NCI-H345 treated with DMSO at 0.1 percent for 48 hours (cell line): ENCODE measurements around the gene SAMD5.

Experiments
- DNase-seq: peaks from one replicate; lab custom pipeline; 2025; ENCODE audit not compliant: unreplicated experiment; lab: John Stamatoyannopoulos, UW

Gene SAMD5

DNA sequence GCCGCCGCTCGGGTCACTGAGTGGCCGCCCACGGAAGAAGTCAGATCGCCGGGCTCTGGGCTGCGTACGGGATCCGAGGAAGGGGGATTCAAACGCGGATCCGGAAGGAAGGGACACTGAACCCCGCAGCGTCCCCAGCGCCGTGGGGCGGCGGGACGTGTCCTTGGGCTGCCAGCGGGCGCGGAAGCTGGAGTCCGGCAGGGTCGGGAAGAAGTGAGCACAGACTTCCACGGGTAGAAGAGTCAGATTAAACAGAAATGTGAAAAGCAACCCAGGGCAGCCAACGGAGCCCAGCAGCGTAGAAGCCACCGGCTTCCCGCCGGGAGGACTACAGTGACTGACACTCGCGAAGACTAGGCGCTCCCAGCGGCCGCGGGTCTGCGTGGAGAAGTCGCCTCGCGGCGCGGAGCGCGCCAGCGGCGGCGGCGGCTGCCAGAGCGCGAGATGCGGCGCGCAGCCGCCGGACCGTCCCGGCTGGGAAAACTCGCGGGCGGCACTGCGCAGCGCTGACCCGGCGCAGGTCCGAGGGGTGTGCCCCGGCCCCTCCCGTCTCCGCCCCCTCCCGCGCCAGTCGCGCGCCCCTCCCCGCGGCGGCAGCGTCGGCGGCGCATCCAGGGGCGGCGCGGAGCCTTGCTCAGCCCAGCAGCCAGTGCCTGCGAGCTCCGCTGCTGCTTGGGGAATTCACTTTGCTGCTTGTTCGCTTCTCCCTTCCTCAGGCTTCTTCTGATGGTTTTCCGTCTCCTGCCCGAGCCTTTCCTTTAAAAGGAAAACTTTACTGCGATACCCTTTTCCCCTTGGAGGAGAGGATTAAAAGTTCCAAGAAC, at the start of gene SAMD5:
Gene SAMD5 (plus strand): TSS at position 649 of the 824 bp plus-strand sequence. CDS start 239 bp downstream, outside the sequence.
- DNase-seq = no peak

DNA sequence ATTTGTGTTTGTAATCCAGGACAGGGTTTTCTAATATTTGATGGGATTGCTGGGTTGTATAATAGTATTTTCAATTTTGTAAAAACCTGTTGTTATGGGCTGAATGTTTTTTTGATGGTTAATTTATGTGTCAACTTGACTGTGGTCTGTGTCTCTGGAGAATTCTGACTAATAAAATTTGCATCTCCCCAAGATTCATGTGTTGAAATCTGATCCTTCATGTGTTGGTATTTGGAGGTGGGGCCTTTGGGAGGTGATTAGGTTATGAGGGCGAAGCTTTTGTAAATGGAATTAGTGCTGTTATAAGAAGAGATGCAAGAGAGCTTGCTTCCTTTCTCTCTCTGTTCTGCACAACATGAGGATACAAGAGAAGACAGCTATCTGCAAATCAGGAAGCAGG, 48.7 kb upstream of the SAMD5 start:
- no peak for DNase-seq

DNA sequence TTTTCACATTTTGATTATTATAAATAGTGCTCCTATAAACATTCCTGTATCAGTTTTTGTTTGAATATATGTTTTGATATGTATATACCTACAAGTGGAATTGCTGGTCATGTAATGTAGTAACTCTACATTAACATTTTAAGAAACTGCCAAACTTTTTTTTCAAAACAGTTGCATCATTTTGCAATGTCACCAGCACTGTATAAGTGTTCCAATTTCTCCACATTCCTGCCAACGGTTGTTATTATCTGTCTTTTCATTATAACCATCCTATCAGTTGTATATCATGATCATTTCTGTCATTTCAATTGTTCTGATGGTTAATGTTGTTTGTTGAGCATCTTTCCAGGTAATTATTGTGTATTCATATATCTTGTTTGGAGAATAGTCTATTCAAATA, 44.8 kb upstream of the SAMD5 start:
- no peak for DNase-seq

DNA sequence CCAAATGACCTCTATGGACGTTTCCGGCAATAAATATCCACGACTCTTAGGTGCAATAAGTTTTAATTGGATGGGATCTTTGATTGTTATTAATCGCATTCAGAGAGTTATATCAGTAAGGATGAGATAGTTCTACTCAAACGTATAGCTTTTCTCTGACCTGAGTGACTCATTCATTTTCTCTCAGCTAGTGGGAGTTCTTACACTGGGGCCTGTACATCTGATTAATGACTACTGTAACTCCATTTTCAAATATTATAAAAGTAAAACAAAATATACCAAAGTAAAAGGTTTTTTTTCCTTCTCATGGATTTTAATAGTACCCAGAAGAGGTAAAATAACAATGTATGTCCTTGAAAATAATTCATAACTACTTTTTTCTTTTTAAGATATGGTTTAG, 41.1 kb upstream of the SAMD5 start:
- no peak for DNase-seq

DNA sequence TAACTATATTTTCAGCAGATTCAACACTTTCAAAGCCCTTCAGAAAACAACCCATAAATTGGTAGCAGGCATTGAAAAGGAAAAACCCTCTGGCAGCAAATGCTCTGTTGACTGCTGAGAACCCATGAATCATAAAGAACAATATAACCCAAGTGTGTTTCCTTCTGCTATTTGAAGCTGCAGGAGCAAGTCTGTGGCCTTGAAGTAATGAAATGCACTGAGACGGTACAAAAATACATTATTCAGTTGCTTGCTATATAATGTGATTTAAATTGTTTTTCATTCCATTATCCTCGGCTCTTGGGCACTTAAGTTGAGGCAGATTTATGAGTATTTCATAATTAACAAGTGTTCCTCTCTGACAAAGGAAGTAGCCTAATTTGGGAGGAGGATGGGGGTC, 40.6 kb upstream of the SAMD5 start:
- DNase-seq = no peak

DNA sequence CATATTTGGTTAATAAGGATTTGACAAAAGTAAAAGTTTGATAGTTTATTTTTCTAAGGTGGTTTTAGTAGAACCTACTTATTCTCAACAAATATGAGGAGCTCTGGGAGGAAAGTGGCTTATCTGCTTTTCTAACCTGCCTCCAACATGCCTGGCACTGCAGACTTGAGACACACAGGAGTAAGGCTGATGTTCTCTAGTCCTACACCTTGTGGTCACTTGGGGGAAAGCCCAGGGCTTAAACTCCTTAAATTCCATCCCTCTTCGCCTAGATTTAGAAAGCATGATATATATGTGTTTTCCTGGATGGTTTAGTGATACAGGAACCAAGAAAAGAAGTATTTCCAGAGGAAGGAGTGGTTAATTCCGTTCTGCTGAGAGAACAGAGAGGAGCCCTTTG, 39.9 kb upstream of the SAMD5 start:
- no peak for DNase-seq

DNA sequence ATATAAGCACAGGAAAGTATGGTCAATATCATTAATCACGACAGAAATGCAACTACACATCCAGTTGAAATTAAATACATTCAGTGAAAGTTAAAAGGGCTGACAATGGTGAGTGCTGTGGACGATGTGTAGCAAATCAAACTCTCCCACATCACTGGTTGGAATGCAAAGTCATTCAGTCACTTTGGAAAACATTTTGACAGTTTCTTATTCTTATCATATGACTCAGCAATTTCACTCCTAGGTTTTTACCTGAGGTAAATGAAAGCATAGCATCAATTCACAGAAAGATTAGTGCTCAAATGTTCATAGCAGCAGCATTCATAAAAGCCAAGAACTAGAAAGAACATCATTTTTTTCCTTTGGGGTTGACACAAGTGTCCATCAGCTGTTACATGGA, 28.6 kb upstream of the SAMD5 start:
- DNase-seq = no peak

DNA sequence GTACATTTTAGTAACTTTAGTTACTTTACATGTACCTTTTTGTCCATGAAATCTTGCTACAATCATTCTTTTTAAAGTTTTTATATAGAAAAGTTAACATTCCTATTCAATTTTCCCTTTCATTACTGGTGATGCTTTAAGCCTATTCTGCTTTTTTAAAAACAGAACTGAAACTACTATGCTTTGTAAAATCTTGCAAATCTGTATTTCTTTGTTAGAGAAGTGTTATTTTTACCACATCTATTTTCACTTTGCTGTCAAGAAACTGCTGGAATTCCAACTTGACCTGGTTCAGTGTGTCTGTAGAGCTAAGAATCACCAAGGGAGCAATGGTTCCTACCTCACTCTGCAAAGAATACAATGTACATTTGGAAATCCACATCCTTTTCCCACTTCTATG, 21.8 kb upstream of the SAMD5 start:
- DNase-seq = no peak

DNA sequence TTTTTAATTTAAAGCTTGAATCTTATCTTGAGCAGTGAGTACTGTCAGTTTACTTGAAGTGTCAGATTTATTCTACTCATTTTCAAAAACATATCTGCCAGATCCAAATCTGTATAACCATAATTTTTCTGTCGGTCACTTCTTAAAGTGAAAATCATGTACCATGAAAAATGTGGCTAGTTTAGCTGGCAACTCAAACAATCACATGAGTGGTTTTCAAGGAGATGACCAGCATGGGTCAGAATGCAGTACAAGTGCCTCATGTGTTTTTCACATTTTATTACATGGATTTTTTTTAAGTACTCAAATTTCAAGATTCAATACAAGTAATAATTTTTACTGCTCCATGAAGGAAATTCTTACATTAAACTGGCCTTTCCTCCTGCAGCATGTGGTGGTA, 11.0 kb upstream of the SAMD5 start:
- no peak for DNase-seq

DNA sequence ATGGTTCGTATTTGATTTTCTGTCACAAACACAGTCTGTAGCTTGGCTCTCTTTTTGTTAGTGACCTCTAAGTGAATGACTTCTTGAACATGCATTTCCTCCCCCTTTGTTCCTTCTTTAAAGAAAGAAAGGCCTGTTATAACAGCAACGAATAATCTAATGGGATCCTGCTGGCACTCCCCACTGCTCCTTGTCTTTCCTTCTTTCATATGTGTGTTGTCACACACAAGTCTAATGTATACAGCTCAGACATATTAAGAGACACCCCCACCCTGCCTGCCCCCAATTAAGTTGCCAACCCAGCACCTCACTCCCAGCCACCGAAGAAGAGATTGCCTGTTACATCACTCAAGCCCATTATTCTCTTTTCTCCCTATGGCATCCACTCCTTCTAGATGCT, 4.9 kb upstream of the SAMD5 start:
- DNase-seq = no peak

DNA sequence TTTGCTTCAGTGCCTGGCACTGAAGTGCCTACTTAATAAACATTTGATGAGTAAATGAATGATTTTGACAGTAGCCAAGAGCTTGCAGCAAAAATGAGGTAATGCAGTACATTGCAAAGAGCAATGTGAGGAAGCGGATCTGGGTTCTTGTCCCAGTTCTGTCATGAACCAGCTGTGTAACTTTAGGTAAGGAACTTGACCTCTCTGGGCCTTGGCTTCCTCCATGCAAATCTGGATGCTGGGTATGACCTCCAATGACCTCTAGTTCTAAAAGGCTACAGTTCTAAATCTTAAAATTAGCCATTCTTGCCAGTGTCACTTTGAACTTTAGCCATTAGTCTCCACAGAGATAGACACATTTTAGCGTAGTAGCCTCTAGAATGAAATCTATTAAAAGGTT, 3.6 kb upstream of the SAMD5 start:
- DNase-seq = no peak

DNA sequence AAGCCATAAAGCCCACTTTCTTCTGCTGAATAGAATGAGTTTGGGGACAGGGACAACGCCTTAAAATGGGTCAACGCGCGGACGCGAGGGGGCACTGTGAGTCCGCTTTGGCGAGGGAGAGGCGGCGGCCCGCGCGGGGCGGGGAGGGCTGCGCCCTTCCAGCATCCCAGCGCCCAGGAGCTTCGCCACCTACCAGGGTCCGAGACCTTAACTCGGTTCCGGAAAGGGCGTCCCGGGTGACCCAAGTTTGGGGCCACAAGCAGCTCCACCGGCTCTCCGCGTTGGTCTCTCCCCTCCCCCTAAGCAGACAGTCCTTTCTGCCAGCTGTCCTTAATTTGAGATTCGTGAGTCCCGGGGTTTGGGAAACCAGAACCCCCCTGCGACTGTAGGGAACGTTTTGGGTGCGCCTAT, 1.8 kb upstream of the SAMD5 start:
- DNase-seq = no peak

DNA sequence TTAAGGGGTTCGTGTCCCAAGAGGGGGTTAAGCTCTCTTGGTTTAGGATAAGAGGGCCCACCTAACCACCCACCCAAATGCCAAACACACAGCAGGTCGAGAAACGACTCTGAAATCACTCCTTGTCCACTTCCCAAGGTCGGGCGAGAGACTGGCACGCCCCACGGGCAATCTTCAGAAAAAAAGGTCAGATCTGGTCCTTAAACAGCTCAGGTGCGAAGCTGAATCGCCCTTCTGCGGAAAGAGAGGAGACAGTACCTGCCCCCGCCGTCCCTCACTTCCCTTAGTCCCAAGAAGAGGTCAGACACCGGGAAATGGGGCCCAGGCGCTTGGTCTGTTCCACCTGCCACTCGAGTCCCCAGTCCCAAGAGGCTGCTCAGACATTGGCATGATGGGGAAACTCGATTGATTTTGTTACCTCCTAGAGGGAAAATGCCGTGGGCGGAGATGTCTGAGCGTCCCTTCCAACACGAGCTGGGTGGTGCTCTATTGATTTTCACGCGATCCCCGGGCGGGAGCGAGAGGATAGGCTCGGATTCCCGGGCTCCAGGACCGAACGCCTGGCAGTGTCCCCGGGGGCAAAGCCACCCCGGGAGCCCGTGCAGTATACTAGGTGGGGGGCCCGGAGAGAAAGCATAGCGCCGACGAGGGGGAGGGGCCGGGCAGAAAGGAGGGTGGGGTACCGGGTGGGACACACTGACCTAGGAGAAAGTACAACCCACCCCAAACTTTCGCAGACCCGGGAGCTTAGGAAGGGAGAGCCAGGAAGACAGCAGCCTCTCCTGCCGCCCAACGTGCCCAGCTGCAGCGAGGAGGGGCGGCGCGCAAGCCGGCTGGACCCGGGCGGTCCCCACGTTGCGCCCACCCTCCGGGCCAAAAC, 1.1 kb upstream of the SAMD5 start:
- no peak for DNase-seq

DNA sequence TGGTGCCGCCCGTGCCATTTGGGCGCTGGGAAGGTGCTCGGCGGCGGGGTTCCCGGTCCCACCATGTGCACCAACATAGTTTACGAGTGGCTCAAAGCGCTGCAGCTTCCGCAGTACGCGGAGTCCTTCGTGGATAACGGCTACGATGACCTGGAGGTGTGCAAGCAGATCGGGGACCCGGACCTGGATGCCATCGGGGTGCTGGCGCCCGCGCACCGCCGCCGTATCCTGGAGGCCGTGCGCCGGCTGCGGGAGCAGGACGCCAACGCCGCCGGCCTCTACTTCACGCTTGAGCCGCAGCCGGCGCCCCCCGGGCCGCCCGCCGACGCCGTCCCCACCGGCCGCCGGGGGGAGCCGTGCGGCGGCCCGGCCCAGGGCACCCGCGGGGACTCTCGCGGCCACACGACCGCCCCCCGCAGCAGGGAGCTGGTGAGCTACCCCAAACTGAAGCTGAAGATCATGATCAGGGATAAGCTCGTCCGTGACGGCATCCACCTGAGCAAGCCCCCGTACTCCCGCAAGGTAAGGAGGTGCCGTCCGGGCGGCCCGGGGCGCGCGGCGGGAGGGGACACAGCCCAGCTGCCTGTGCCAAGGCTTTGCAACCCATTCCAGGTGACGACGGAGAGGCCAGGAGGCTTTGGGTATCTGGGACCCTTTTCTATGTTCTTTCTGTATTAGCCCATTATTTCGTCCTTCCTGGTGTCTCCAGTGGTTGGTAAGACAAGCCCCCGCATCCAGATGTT, 547 bp downstream of the SAMD5 start:
- DNase-seq = no peak

DNA sequence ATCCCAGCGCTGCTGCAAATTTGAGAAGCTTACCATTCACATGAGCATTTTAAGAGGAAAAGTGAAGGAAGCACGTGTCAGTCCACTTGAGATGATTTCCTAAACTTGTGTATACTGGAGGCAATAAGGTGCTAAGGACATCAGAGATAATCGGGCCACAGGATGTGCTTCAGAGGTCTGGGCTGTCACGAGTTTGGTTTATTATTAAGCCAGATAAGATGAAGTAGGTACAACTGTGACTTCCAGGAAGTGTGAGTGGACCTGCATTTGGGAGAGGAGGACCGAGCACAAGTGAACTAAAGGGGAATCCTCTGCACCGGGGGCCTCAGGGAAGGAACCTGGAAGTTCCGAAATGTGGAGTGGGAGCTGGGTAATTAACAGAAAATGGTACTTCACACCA, 1.4 kb downstream of the SAMD5 start:
- DNase-seq = no peak

DNA sequence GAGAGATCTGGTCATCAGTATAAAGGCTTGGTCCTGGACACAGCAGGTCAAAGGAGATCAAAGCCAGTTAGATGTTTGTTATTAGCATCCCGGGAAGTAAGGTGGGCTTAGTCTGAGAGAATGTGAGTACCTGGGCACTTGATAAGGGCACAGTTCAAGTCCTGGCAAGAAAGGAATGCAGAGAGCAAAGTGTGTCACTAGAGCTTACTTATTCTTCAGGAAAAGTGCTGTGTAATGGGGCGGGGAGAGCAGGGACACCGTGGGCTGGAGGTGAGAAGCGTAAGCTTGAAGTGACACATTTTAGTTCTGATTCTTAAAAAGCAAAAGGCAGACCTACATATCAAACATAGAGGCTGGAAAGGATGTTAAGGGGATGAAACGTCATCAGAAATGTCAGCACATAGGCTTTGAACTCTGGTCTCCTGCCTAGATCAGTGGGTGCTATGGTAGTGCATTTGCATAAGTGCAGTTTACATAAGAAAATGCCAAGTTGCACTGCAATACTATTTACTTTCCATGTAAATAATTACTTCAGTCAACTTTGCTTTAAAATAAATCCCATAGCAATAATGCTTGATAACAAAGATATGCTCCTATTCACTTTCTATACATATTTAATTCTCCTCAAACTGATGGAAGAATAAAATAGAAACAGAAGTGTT, 2.6 kb downstream of the SAMD5 start:
- no peak for DNase-seq

DNA sequence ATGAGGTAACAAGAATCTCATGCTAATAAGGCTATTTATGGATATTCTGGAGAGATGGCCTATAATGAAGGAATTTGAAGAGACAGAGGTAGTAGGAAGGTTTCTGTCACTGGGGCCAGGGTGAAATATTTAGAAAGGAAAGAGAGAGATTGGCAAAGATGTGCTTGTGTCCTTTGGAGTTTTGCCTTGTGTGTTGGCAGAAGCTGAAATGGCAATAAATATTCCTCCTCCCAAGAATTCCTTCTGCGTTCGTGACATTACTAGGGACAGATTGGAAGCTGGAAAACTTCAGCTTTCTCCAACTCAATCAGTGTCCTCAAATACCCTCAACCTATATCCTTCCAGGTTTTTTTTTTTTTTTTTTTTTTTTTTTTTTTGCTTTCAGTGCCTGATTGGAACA, 6.3 kb downstream of the SAMD5 start:
- DNase-seq = no peak

DNA sequence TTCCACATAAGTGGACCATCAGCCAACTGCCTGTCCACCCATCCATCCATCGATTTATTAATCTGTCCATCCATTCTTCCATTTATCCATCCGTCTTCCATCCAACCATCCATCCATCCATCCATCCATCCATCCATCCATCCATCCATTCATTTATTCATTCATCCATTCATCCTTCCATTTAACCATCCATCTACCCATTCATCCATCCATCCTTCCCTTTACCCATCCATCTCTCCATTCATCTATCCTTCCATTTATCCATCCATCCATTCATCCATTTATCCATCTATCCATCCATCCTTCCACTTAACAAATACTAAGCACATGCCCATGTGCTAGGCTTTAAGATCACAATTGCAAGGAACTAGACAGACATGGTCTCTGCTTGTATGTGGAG, 6.8 kb downstream of the SAMD5 start:
- DNase-seq = no peak

DNA sequence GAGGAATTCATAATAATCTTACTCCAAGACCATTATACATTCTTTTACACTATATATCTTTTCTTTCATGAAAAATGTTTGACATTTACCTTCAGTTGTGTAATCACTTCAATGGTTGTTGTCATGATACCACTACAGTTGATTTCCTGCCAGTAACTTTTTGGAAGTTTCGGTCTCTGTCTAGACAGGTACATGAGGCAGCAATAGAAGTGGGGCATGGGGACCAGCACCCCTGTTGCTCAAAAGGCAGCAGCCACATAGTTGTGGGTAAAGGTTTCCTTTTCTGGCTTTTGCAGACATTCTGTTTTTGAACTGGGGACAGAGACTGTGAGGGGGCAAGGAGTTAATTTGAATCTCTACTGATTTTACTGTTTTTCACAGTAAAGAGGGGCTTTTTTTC, 14.1 kb downstream of the SAMD5 start:
- no peak for DNase-seq

DNA sequence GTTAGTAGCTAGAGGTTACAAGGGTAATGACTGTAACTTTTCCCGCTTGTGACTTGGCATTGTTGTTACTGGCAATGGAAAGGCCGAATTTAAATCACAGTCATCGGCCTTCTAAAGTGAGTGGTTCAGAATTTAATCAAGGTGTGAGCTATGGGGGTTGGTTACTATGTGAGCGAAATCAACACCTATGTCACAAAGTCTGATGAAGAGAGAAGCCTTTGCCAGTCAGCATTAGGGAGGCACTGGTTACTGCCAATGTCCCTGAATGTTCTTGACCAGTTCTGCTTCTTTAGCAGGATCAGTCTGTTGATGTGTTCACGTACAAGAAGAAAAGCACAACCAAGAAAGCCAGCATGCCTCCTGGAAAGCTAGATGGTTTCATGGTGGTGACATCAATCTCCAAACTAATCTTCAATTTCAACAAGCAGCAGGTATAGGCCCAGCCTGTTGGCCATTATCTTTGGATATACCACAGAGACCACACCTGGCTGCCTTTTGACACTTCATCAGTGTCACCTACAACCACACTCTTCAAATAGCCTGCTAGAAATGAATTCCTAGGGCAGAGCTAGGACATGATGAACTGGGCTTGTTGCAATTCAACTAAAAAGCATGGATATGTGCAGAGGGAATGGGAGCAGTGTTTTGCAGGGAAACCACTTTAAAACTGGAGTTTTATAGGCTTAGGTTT, 17.2 kb downstream of the SAMD5 start:
- no peak for DNase-seq
